Liver (tissue), 9 donors: ENCODE results near the gene KRT32. TPM values are rescaled to one million over a fixed set of nuclear protein-coding genes. Genes with fewer than 3 reads are reported as not detected.

Experiments
- DNase-seq: peaks from one replicate; pipeline ENCODE4 v3.0.0-alpha.2; 2017; ENCODE audit warnings: low spot score
- H3K27ac ChIP-seq, 2 donors: one replicate each; pipeline ENCODE4 v1.7.0; 2013; ENCODE audit warnings: inconsistent platforms in 2 of 2, low read length in 2 of 2, control low read depth in 1 of 2, low read depth in 1 of 2, mild to moderate bottlenecking in 1 of 2
- H3K27me3 ChIP-seq, 4 donors: one replicate each; pipeline versions ENCODE4 v1.6.1 to v1.7.0; 2013; ENCODE audit warnings: low read length in 3 of 4, inconsistent platforms in 1 of 4, mild to moderate bottlenecking in 1 of 4, moderate library complexity in 1 of 4; ENCODE audit not compliant: control insufficient read depth in 4 of 4, insufficient read depth in 4 of 4
- H3K36me3 ChIP-seq, 4 donors: one replicate each; pipeline versions ENCODE4 v1.6.1 to v1.7.0; 2013; ENCODE audit warnings: low read length in 3 of 4, mild to moderate bottlenecking in 3 of 4, low read depth in 1 of 4, moderate library complexity in 1 of 4; ENCODE audit not compliant: control insufficient read depth in 4 of 4, insufficient read depth in 3 of 4
- H3K4me1 ChIP-seq, 4 donors: one replicate each; pipeline versions ENCODE4 v1.6.1 to v1.7.0; 2013; ENCODE audit warnings: low read length in 3 of 4, mild to moderate bottlenecking in 3 of 4, moderate library complexity in 1 of 4; ENCODE audit not compliant: control insufficient read depth in 4 of 4, insufficient read depth in 4 of 4
- H3K4me3 ChIP-seq, 3 donors: one replicate each; pipeline versions ENCODE4 v1.6.1 to v1.7.0; 2013; ENCODE audit warnings: low read length in 3 of 3, control low read depth in 1 of 3, low read depth in 1 of 3, mild to moderate bottlenecking in 1 of 3
- H3K9ac ChIP-seq, 2 donors: one replicate each; pipeline ENCODE4 v1.7.0; 2013; ENCODE audit warnings: low read length in 2 of 2, mild to moderate bottlenecking in 2 of 2, moderate library complexity in 2 of 2, control low read depth in 1 of 2, low read depth in 1 of 2
- H3K9me3 ChIP-seq, 4 donors: one replicate each; pipeline versions ENCODE4 v1.6.1 to v1.7.0; 2013; ENCODE audit warnings: low read length in 3 of 4; ENCODE audit not compliant: control insufficient read depth in 4 of 4
- EGR1 ChIP-seq, 2 donors: IDR thresholded peaks; 2 replicates each; pipeline ENCODE4 v1.6.1; 2016 to 2018; ENCODE audit warnings: antibody characterized with exemption in 2 of 2, low read depth in 2 of 2
- FOXA1 ChIP-seq: IDR thresholded peaks from 2 replicates; pipeline ENCODE4 v1.6.1; 2016; ENCODE audit warnings: antibody characterized with exemption
- FOXA2 ChIP-seq: IDR thresholded peaks from 2 replicates; pipeline ENCODE4 v1.6.1; 2016; ENCODE audit warnings: antibody characterized with exemption
- GABPA ChIP-seq, 2 donors: IDR thresholded peaks in 1 of 2; conservative IDR thresholded peaks in 1 of 2; 2 replicates each; pipeline ENCODE4 v1.6.1; 2016; ENCODE audit warnings: antibody characterized with exemption in 2 of 2, mild to moderate bottlenecking in 1 of 2, moderate library complexity in 1 of 2
- HNF4A ChIP-seq, 2 donors: conservative IDR thresholded peaks; 2 replicates each; pipeline ENCODE4 v1.6.1; 2016; ENCODE audit warnings: antibody characterized with exemption in 2 of 2, mild to moderate bottlenecking in 2 of 2
- HNF4G ChIP-seq: IDR thresholded peaks from 2 replicates; pipeline ENCODE4 v1.6.1; 2016; ENCODE audit warnings: antibody characterized with exemption
- JUND ChIP-seq, 2 donors: IDR thresholded peaks; 2 replicates each; pipeline ENCODE4 v1.6.1; 2016; ENCODE audit warnings: antibody characterized with exemption in 2 of 2
- NR2F2 ChIP-seq: IDR thresholded peaks from 2 replicates; pipeline ENCODE4 v1.6.1; 2016; ENCODE audit warnings: antibody characterized with exemption
- RAD21 ChIP-seq, 2 donors: IDR thresholded peaks; 2 replicates each; pipeline ENCODE4 v1.6.1; 2016; ENCODE audit warnings: antibody characterized with exemption in 2 of 2, mild to moderate bottlenecking in 2 of 2
- RXRA ChIP-seq, 2 donors: IDR thresholded peaks; 2 replicates each; pipeline ENCODE4 v1.6.1; 2017 to 2018; ENCODE audit warnings: antibody characterized with exemption in 2 of 2, mild to moderate bottlenecking in 1 of 2
- SP1 ChIP-seq: IDR thresholded peaks from 2 replicates; pipeline ENCODE4 v1.6.1; 2018; ENCODE audit warnings: antibody characterized with exemption, mild to moderate bottlenecking
- TAF1 ChIP-seq: conservative IDR thresholded peaks from 2 replicates; pipeline ENCODE4 v1.6.1; 2016; ENCODE audit warnings: antibody characterized with exemption, mild to moderate bottlenecking
- YY1 ChIP-seq: IDR thresholded peaks from 2 replicates; pipeline ENCODE4 v1.6.1; 2016; ENCODE audit warnings: antibody characterized with exemption, mild to moderate bottlenecking
- WGBS: extraction: QIAGEN DNeasy Blood & Tissue Kit; methylation state at CpG from one replicate; pipeline ENCODE4 v1.1.7; 2013; 5-methylcytosine and 5-hydroxymethylcytosine counted together
- polyA plus RNA-seq, 2 donors: library from polyadenylated mRNA; stranded (reverse) in 1 of 2; unstranded in 1 of 2; fragments of 200-250 nt in 1 of 2; fragments of >200 nt in 1 of 2; fragmentation: Nextera tagmentation in 1 of 2; extraction: Ambion mirVana in 1 of 2; gene quantifications; one replicate each; pipeline versions ENCODE4 v1.2.1 to v1.2.3, GENCODE V29; 2013 to 2015
- total RNA-seq, 2 donors: library from RNA; depleted of rRNA; stranded (reverse); fragments of >200 nt; gene quantifications; one replicate each; pipeline ENCODE4 v1.2.3, GENCODE V29; 2014
- TF ChIP-seq, protein P1 (sequence below): IDR thresholded peaks from 2 replicates; pipeline ENCODE4 v1.6.1; 2016; ENCODE audit warnings: antibody characterized with exemption, mild to moderate bottlenecking
- TF ChIP-seq, protein P2 (sequence below): IDR thresholded peaks from 2 replicates; pipeline ENCODE4 v1.6.1; 2016; ENCODE audit warnings: antibody characterized with exemption
- TF ChIP-seq, protein P3 (sequence below): IDR thresholded peaks from 2 replicates; pipeline ENCODE4 v1.6.1; 2016; ENCODE audit warnings: antibody characterized with exemption
- TF ChIP-seq, protein P4 (sequence below): fragments of 150-350 bp; IDR thresholded peaks from 2 replicates; pipeline ENCODE4 v1.5.1; 2017; ENCODE audit warnings: improper control_type of control experiment, low read depth, low read length; ENCODE audit not compliant: missing input control
- donor health status: healthy.
- donor health status: healthy.
- donor health status: healthy.
- donor health status: healthy.
- donor health status: healthy.

Gene KRT32
- total and polyA plus RNA-seq, 4 donors = not detected

DNA sequence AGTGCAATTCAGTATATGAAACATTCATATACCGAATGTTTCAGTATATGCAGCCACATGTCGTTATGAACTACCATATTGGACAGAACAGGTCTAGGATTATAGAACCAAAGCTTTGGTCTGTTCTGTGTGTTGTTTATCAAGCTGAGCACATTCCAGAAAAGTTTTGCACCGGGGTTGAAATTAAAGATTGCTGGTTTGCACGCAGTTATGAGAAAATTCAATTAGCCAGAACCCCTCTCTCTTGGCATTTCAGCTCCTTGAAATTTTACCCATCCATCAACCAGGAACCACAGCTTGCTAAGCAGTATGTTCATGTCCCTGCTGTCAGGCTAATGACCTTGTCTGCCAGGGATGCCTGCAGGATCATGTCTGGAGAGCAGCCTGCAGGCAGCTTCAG is 9.5 kb downstream of the KRT32 start:
- no peak for DNase-seq
- Histone ChIP-seq H3K9me3 (no peaks in the 10 kb centered on the region), H3K27ac (no peak overlapping the region), H3K4me1 (no peaks in the 10 kb centered on the region), H3K27me3 (no peaks in the 10 kb centered on the region), H3K36me3 (no peaks in the 10 kb centered on the region), H3K9ac (no peak overlapping the region), H3K4me3 (no peak overlapping the region)
- WGBS = 78% methylated on average over 4 of the region's 4 CpGs
- TF ChIP-seq RXRA (IDR thresholded peaks at IDR 0.05) = no peak
- TF ChIP-seq FOXA2 = no peak
- TF ChIP-seq, protein P1, sequence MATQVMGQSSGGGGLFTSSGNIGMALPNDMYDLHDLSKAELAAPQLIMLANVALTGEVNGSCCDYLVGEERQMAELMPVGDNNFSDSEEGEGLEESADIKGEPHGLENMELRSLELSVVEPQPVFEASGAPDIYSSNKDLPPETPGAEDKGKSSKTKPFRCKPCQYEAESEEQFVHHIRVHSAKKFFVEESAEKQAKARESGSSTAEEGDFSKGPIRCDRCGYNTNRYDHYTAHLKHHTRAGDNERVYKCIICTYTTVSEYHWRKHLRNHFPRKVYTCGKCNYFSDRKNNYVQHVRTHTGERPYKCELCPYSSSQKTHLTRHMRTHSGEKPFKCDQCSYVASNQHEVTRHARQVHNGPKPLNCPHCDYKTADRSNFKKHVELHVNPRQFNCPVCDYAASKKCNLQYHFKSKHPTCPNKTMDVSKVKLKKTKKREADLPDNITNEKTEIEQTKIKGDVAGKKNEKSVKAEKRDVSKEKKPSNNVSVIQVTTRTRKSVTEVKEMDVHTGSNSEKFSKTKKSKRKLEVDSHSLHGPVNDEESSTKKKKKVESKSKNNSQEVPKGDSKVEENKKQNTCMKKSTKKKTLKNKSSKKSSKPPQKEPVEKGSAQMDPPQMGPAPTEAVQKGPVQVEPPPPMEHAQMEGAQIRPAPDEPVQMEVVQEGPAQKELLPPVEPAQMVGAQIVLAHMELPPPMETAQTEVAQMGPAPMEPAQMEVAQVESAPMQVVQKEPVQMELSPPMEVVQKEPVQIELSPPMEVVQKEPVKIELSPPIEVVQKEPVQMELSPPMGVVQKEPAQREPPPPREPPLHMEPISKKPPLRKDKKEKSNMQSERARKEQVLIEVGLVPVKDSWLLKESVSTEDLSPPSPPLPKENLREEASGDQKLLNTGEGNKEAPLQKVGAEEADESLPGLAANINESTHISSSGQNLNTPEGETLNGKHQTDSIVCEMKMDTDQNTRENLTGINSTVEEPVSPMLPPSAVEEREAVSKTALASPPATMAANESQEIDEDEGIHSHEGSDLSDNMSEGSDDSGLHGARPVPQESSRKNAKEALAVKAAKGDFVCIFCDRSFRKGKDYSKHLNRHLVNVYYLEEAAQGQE = no peak
- no peak for TF ChIP-seq SP1
- TF ChIP-seq FOXA1 = no peak
- TF ChIP-seq HNF4A (conservative IDR thresholded peaks at IDR 0.05) = no peak
- TF ChIP-seq YY1 = no peak
- TF ChIP-seq, protein P2, sequence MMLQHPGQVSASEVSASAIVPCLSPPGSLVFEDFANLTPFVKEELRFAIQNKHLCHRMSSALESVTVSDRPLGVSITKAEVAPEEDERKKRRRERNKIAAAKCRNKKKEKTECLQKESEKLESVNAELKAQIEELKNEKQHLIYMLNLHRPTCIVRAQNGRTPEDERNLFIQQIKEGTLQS = no peak
- TF ChIP-seq JUND (IDR thresholded peaks at IDR 0.05) = no peak
- TF ChIP-seq, protein P3, sequence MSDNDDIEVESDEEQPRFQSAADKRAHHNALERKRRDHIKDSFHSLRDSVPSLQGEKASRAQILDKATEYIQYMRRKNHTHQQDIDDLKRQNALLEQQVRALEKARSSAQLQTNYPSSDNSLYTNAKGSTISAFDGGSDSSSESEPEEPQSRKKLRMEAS = no peak
- TF ChIP-seq NR2F2 = no peak
- no peak for TF ChIP-seq RAD21 (IDR thresholded peaks at IDR 0.05)
- TF ChIP-seq GABPA (IDR thresholded peaks at IDR 0.05 in 1 of 2, conservative IDR thresholded peaks at IDR 0.05 in 1 of 2) = no peak

DNA sequence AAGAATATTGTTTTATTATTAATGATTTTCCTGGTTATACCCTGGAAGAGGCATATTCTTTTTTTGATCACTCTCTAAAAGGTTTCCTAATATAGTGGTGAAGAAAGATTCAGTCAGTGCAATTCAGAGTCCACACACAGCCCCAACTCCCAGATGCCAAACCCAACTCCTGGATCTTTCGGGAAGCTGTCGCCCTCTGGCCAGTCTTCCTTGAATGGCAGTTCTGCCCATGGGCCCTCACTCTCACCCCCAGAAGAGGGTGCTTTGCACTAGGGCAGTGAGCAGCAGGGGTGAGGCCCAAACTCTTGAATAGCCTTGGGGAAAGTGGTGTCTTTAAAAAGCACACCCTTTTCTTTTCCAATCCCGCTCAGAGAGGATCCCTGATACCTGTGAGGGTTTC is 11.0 kb downstream of the KRT32 start:
- TF ChIP-seq TAF1 (no peak), HNF4G (no peak), GABPA (IDR thresholded peaks at IDR 0.05 in 1 of 2, conservative IDR thresholded peaks at IDR 0.05 in 1 of 2) (no peak), RAD21 (IDR thresholded peaks at IDR 0.05) (no peak), JUND (IDR thresholded peaks at IDR 0.05) (no peak), HNF4A (conservative IDR thresholded peaks at IDR 0.05) (no peak), YY1 (no peak), SP1 (no peak), FOXA1 (no peak), RXRA (IDR thresholded peaks at IDR 0.05) (no peak), FOXA2 (no peak), NR2F2 (no peak), EGR1 (IDR thresholded peaks at IDR 0.05; ENCODE audit: low read depth in 2 of 2) (no peak)
- TF ChIP-seq, protein P4, sequence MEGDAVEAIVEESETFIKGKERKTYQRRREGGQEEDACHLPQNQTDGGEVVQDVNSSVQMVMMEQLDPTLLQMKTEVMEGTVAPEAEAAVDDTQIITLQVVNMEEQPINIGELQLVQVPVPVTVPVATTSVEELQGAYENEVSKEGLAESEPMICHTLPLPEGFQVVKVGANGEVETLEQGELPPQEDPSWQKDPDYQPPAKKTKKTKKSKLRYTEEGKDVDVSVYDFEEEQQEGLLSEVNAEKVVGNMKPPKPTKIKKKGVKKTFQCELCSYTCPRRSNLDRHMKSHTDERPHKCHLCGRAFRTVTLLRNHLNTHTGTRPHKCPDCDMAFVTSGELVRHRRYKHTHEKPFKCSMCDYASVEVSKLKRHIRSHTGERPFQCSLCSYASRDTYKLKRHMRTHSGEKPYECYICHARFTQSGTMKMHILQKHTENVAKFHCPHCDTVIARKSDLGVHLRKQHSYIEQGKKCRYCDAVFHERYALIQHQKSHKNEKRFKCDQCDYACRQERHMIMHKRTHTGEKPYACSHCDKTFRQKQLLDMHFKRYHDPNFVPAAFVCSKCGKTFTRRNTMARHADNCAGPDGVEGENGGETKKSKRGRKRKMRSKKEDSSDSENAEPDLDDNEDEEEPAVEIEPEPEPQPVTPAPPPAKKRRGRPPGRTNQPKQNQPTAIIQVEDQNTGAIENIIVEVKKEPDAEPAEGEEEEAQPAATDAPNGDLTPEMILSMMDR = no peak
- TF ChIP-seq, protein P3 = no peak
- TF ChIP-seq, protein P1 = no peak
- TF ChIP-seq, protein P2 = no peak
- Histone ChIP-seq H3K27me3 (no peaks in the 10 kb centered on the region), H3K9me3 (no peaks in the 10 kb centered on the region), H3K9ac (no peak overlapping the region), H3K4me3 (no peak overlapping the region), H3K36me3 (no peaks in the 10 kb centered on the region), H3K27ac (no peak overlapping the region), H3K4me1 (no peaks in the 10 kb centered on the region)
- WGBS = 76% methylated on average over 3 of the region's 3 CpGs
- no peak for DNase-seq
